Lung (tissue), 16 donors: ENCODE data around the gene MAX. TPM values are rescaled to one million over a fixed set of nuclear protein-coding genes. Genes with fewer than 3 reads are reported as not detected.

Source experiments
- ATAC-seq: fragments of 200-7000 bp; cut with Tn5 transposase; one replicate; pipeline ENCODE4 v1.9.1; 2020; ENCODE audit warnings: moderate number of reproducible peaks; ENCODE audit not compliant: insufficient read depth, low FRiP score
- DNase-seq, 3 donors: peaks; one replicate each; pipeline ENCODE4 v3.0.0-alpha.2; 2013 to 2017
- H3K27ac ChIP-seq, 2 donors: one replicate each; pipeline ENCODE4 v1.5.1; 2013; ENCODE audit warnings: mild to moderate bottlenecking in 2 of 2, moderate library complexity in 2 of 2, control low read depth in 1 of 2, inconsistent platforms in 1 of 2, low read depth in 1 of 2, low read length in 1 of 2
- H3K27me3 ChIP-seq, 3 donors: one replicate each; pipeline ENCODE4 v1.5.1; 2013; ENCODE audit warnings: low read length in 2 of 3; ENCODE audit not compliant: control insufficient read depth in 3 of 3, insufficient read depth in 3 of 3
- H3K36me3 ChIP-seq, 4 donors: one replicate each; pipeline ENCODE4 v1.5.1; 2013; ENCODE audit warnings: low read length in 4 of 4, mild to moderate bottlenecking in 1 of 4, moderate library complexity in 1 of 4; ENCODE audit not compliant: control insufficient read depth in 4 of 4, insufficient read depth in 4 of 4
- H3K4me1 ChIP-seq, 5 donors: one replicate each; pipeline ENCODE4 v1.5.1; 2013; ENCODE audit warnings: low read length in 5 of 5, mild to moderate bottlenecking in 2 of 5, moderate library complexity in 1 of 5; ENCODE audit not compliant: control insufficient read depth in 5 of 5, insufficient read depth in 5 of 5
- H3K4me3 ChIP-seq: one replicate; pipeline ENCODE4 v1.5.1; 2013; ENCODE audit warnings: mild to moderate bottlenecking, control low read depth, moderate library complexity
- H3K9ac ChIP-seq, 2 donors: one replicate each; pipeline ENCODE4 v1.5.1; 2013; ENCODE audit warnings: low read length in 2 of 2, control low read depth in 1 of 2; ENCODE audit not compliant: insufficient read depth in 1 of 2
- H3K9me3 ChIP-seq, 4 donors: one replicate each; pipeline ENCODE4 v1.5.1; 2013; ENCODE audit warnings: low read length in 3 of 4, mild to moderate bottlenecking in 1 of 4, moderate library complexity in 1 of 4; ENCODE audit not compliant: control insufficient read depth in 4 of 4, insufficient read depth in 3 of 4
- CTCF ChIP-seq: IDR thresholded peaks from 2 replicates; pipeline ENCODE4 v1.5.1; 2012; ENCODE audit warnings: mild to moderate bottlenecking; ENCODE audit errors: control extremely low read depth, extremely low read depth
- whole genome bisulfite sequencing, 2 donors: extraction: QIAGEN DNeasy Blood & Tissue Kit; methylation state at CpG; one replicate each; pipeline ENCODE4 v1.1.7; 2013; 5-methylcytosine and 5-hydroxymethylcytosine counted together
- long read RNA-seq, 5 donors: transcript quantifications; one replicate each; lab custom pipeline, GENCODE V29; 2026
- polyA plus RNA-seq, 2 donors: library from polyadenylated mRNA; stranded (reverse); fragments of 200-250 nt; gene quantifications; one replicate each; pipeline ENCODE4 v1.2.1, GENCODE V29; 2013
- total RNA-seq, 2 donors: library from RNA; depleted of rRNA in 1 of 2; stranded (reverse); fragments of >200 nt in 1 of 2; gene quantifications; one replicate each; pipeline ENCODE4 v1.2.1, GENCODE V29; 2014 to 2021
- donor health status: control.
- donor health status: control.
- donor health status: Bipolar disorder and iron deficiency.
- donor health status: healthy.
- donor health status: DM: yes; HTN: yes; CAD: no.

Gene MAX
- total RNA-seq (100 to 1,000 TPM in 1 of 2 donors, 10 to 100 TPM in 1; 64.8 to 110 TPM), polyA plus RNA-seq (10 to 100 TPM; 45.1 to 50.6 TPM)
- long read RNA-seq, donor 1, transcript MAX-204 (4 exons, 1,973 nt) = major isoform, 17 of 36 reads
- long read RNA-seq, donor 1, transcript MAX-205 (5 exons, 1,546 nt) = minor isoform, 13 of 36 reads
- long read RNA-seq, donor 1, partial matches to known transcripts = 0 of 36 reads
- long read RNA-seq, donor 1, other reads (novel, unspliced or antisense) = 0 of 36 reads
- long read RNA-seq, donor 2, transcript MAX-205 (5 exons, 1,546 nt) = major isoform, 5 of 14 reads
- long read RNA-seq, donor 2, transcript MAX-204 (4 exons, 1,973 nt) = major isoform, 5 of 14 reads
- long read RNA-seq, donor 2, partial matches to known transcripts = 0 of 14 reads
- long read RNA-seq, donor 2, other reads (novel, unspliced or antisense) = 0 of 14 reads
- long read RNA-seq, donor 3, transcript MAX-205 (5 exons, 1,546 nt) = minor isoform, 7 of 25 reads
- long read RNA-seq, donor 3, transcript MAX-204 (4 exons, 1,973 nt) = major isoform, 12 of 25 reads
- long read RNA-seq, donor 3, partial matches to known transcripts = 0 of 25 reads
- long read RNA-seq, donor 3, other reads (novel, unspliced or antisense) = 0 of 25 reads
- long read RNA-seq, donor 4, transcript MAX-204 (4 exons, 1,973 nt) = major isoform, 8 of 18 reads
- long read RNA-seq, donor 4, partial matches to known transcripts = 0 of 18 reads
- long read RNA-seq, donor 4, other reads (novel, unspliced or antisense) = 0 of 18 reads
- long read RNA-seq, donor 5, transcript MAX-213 (3 exons, 585 nt) = minor isoform, 8 of 209 reads
- long read RNA-seq, donor 5, transcript MAX-204 (4 exons, 1,973 nt) = major isoform, 17 of 209 reads
- long read RNA-seq, donor 5, transcript MAX-205 (5 exons, 1,546 nt) = minor isoform, 12 of 209 reads
- long read RNA-seq, donor 5, partial matches to known transcripts = 25 of 209 reads
- long read RNA-seq, donor 5, other reads (novel, unspliced or antisense) = 140 of 209 reads

- peak; percentile 95 for ATAC-seq
- H3K36me3 ChIP-seq = peaks cover 0 to 7% (median 2%) of the 10 kb centered on the region in 4 donors
- peak within 1 kb of the TSS; percentile 56 to 71 for H3K9ac ChIP-seq
- peaks cover 0 to 5% (median 2%) of the 10 kb centered on the region in 3 donors for H3K27me3 ChIP-seq
- peaks cover 0 to 18% (median 10%) of the 10 kb centered on the region in 5 donors for H3K4me1 ChIP-seq
- no peaks in the 10 kb centered on the region for H3K9me3 ChIP-seq
- WGBS, 2 donors = 1% methylated on average over 38 to 61 of the region's 61 CpGs
- TF ChIP-seq CTCF = no peak
- DNase-seq = peak; percentile 99
- peak within 1 kb of the TSS; percentile 98 for H3K4me3 ChIP-seq
- H3K27ac ChIP-seq = peak within 1 kb of the TSS; percentile 92 to 93
Observed at GRCh38 chr14:65102441-65103149, at the start of gene MAX. Gene MAX, minus strand, starts transcription at chr14:65102517. Its CDS starts 178 bp downstream, at chr14:65102339.

GRCh38 chr14:65151609-65151956 is 49.3 kb upstream of the MAX start:
- Histone ChIP-seq H3K36me3 (no peaks in the 10 kb centered on the region), H3K9ac (no peak overlapping the region), H3K27me3 (no peaks in the 10 kb centered on the region), H3K27ac (no peak overlapping the region), H3K4me1 (peaks cover 0 to 5% (median 1%) of the 10 kb centered on the region in 5 donors), H3K4me3 (no peak overlapping the region), H3K9me3 (no peaks in the 10 kb centered on the region)
- no peak for TF ChIP-seq CTCF
- DNase-seq (no peak), ATAC-seq (no peak)
- WGBS, 2 donors = 79 to 80% methylated on average over 6 of the region's 6 CpGs

GRCh38 chr14:65150898-65151608 is 48.7 kb upstream of the MAX start:
- ATAC-seq = no peak
- no peak overlapping the region for H3K27ac ChIP-seq
- no peaks in the 10 kb centered on the region for H3K9me3 ChIP-seq
- no peaks in the 10 kb centered on the region for H3K36me3 ChIP-seq
- H3K4me1 ChIP-seq = peaks cover 0 to 5% (median 1%) of the 10 kb centered on the region in 5 donors
- no peaks in the 10 kb centered on the region for H3K27me3 ChIP-seq
- DNase-seq = no peak
- WGBS, 2 donors = 78 to 87% methylated on average over 8 of the region's 8 CpGs
- H3K9ac ChIP-seq = no peak overlapping the region
- TF ChIP-seq CTCF = no peak
- no peak overlapping the region for H3K4me3 ChIP-seq
